HEK293T (cell line): ENCODE data around the gene ADAMTS12.
"Not testable (repeated sequence)": the region's sequence is repeated elsewhere in the genome, so short reads cannot be mapped to it uniquely, and the experiment has no call there.

Experiments
- CTCF ChIA-PET: fragments of 350-600 bp; formaldehyde crosslinking; extraction: SDS; loops from one replicate; lab custom pipeline; 2021; ENCODE audit warnings: antibody characterized with exemption, inconsistent platforms; lab: Yijun Ruan, JAX
- POLR2A ChIA-PET: fragments of 350-600 bp; formaldehyde crosslinking; extraction: SDS; loops from one replicate; lab custom pipeline; 2020; ENCODE audit warnings: antibody characterized with exemption, inconsistent platforms; lab: Yijun Ruan, JAX
- DNase-seq: peaks from one replicate; pipeline ENCODE4 v3.0.0; 2012; ENCODE audit warnings: mixed read lengths; ENCODE audit errors: extremely low spot score
- ARNT ChIP-seq: fragments of 450-650 bp; IDR thresholded peaks from 2 replicates; pipeline ENCODE4 v1.6.1; 2017; ENCODE audit warnings: mild to moderate bottlenecking
- BHLHE40 ChIP-seq: fragments of 450-650 bp; IDR thresholded peaks from 2 replicates; pipeline ENCODE4 v1.6.1; 2016; ENCODE audit warnings: mild to moderate bottlenecking, moderate library complexity, borderline replicate concordance
- CTBP1 ChIP-seq: fragments of 450-650 bp; IDR thresholded peaks from 2 replicates; pipeline ENCODE4 v1.6.1; 2016; ENCODE audit warnings: borderline replicate concordance
- ELF4 ChIP-seq: fragments of 450-650 bp; IDR thresholded peaks from 2 replicates; pipeline ENCODE4 v1.6.1; 2017; ENCODE audit warnings: antibody characterized with exemption
- FOXA1 ChIP-seq: fragments of 450-650 bp; IDR thresholded peaks from 2 replicates; pipeline ENCODE4 v1.6.1; 2016; ENCODE audit warnings: mild to moderate bottlenecking
- FOXK2 ChIP-seq: fragments of 450-650 bp; IDR thresholded peaks from 2 replicates; pipeline ENCODE4 v1.6.1; 2016; ENCODE audit warnings: mild to moderate bottlenecking
- FOXM1 ChIP-seq: fragments of 450-650 bp; IDR thresholded peaks from 2 replicates; pipeline ENCODE4 v1.6.1; 2017; ENCODE audit warnings: mild to moderate bottlenecking, borderline replicate concordance
- HDGF ChIP-seq: fragments of 450-650 bp; IDR thresholded peaks from 2 replicates; pipeline ENCODE4 v1.6.1; 2017; ENCODE audit warnings: antibody characterized with exemption, borderline replicate concordance
- L3MBTL2 ChIP-seq: fragments of 450-650 bp; conservative IDR thresholded peaks from 2 replicates; pipeline ENCODE4 v1.6.1; 2016; ENCODE audit warnings: mild to moderate bottlenecking
- LEF1 ChIP-seq: fragments of 450-650 bp; IDR thresholded peaks from 2 replicates; pipeline ENCODE4 v1.6.1; 2017; ENCODE audit warnings: mild to moderate bottlenecking, borderline replicate concordance
- NFRKB ChIP-seq: fragments of 450-650 bp; IDR thresholded peaks from 2 replicates; pipeline ENCODE4 v1.6.1; 2016; ENCODE audit warnings: mild to moderate bottlenecking, moderate library complexity
- SP1 ChIP-seq: fragments of 450-650 bp; IDR thresholded peaks from 2 replicates; pipeline ENCODE4 v1.6.1; 2017
- SUZ12 ChIP-seq: fragments of 450-650 bp; IDR thresholded peaks from 2 replicates; pipeline ENCODE4 v1.6.1; 2016; ENCODE audit warnings: mild to moderate bottlenecking
- TARDBP ChIP-seq: fragments of 450-650 bp; IDR thresholded peaks from 2 replicates; pipeline ENCODE4 v1.6.1; 2016
- ZNF384 ChIP-seq: fragments of 450-650 bp; IDR thresholded peaks from 2 replicates; pipeline ENCODE4 v1.6.1; 2016
- TF ChIP-seq, protein P1 (sequence below): fragments of 450-650 bp; IDR thresholded peaks from 2 replicates; pipeline ENCODE4 v1.6.1; 2016

Gene ADAMTS12

DNA sequence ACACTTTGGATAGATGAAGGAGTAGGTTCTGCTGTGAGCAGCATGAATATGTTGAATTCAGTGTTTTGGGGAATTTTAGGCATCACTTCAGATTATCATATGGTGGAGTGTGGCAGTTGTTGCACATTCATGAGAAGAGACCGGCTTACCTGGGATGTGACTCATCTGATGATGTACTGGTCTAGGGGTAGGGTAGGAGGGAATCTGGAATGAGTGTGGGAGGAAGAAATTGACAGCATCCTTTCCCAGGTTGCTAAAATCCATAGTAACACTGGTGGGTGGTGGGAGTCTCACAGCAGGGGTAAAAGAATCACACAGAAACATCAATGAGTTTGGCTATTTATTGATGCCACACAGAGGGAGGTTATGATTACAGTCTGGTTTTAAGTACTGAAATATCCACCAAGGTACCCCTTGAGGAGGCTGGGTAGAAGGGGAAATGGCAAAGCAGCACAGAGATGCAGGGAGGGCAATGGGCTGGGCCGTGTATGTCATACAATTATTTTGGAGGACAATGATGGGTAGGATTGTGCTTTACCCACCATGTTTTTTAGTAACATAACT, 368.5 kb downstream of the ADAMTS12 start:
- ChIA-PET POLR2A (no interaction called here), CTCF (no interaction called here)
- no peak for DNase-seq
- TF ChIP-seq TARDBP (no peak), SP1 (no peak), LEF1 (no peak)

DNA sequence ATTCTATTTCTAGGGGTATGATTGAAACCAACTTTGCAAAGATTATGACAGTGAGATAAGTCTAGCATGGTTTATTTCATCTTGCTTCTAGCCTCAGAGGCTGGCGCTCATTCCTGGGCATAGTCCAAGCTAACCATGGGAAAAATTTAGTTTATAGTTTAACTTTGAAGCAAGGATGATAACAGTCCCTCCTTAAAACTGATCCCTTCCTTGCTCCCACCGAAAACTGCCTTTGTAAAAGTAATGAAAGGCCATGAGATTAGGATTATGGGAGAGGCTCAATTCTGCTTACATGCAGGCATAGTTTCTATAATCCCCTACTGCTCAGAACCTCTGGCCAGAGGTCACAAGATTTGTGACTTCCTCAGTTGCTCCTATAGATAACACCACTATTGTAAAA, 375.4 kb downstream of the ADAMTS12 start:
- ChIA-PET POLR2A (no interaction called here), CTCF (no interaction called here)
- no peak for DNase-seq
- no peak for TF ChIP-seq ZNF384
- TF ChIP-seq ELF4, result no peak

- CTCF ChIA-PET, DNase-seq, POLR2A ChIA-PET: not testable (repeated sequence)
Measured at GRCh38 chr5:33515366-33515765, 376.4 kb downstream of the ADAMTS12 start.

DNA sequence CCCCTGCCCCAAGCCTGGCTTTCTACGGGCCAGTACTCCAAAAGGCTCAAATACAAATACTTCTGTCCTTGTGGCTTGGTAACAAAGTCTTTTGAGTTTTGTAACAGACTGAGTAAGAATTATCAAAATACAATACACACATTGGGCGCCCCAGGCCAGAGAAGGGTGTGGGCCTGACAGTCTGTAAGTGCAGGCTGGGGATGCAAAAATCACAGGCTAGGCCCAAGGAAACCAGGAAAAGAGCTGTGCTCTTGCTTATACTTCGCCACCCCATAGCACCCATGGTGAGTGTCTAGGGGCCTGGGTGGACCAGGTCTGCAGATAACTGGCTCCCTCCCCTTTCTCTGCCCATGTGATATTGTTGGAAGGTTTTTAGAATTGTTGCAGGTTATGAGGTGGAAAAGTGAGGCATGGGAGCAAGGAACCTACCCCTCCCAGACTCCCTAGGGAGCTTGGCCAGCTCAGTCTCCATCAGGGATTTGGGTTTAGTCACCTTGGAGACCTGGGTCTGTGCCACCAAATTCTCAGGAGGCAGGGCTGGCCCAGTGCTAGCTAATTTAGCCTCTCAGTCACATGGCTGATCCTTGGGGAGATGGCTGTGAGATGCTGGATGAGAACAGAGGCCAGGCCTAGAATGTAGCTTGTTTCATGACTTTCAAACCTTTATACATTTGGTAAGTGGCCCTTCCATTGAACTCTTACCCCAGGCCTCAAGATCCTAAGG, 378.2 kb downstream of the ADAMTS12 start:
- ChIA-PET CTCF (interaction anchor here (0.6 kb wide), 1 partner anchor 419 kb away, joined by 3 read pairs; no protein-coding TSS in a partner anchor), POLR2A (interaction anchor here (1.1 kb wide), 1 partner anchor 73 kb away, joined by 3 read pairs; no protein-coding TSS in a partner anchor)

GRCh38 chr5:33509036-33509435, 382.8 kb downstream of the ADAMTS12 start:
- DNase-seq, result no peak
- no peak for TF ChIP-seq ELF4
- TF ChIP-seq, protein P1, sequence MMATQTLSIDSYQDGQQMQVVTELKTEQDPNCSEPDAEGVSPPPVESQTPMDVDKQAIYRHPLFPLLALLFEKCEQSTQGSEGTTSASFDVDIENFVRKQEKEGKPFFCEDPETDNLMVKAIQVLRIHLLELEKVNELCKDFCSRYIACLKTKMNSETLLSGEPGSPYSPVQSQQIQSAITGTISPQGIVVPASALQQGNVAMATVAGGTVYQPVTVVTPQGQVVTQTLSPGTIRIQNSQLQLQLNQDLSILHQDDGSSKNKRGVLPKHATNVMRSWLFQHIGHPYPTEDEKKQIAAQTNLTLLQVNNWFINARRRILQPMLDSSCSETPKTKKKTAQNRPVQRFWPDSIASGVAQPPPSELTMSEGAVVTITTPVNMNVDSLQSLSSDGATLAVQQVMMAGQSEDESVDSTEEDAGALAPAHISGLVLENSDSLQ, result no peak
- no peak for TF ChIP-seq ARNT
- TF ChIP-seq LEF1, result no peak
- TF ChIP-seq L3MBTL2, result no peak
- TF ChIP-seq BHLHE40, result no peak
- no peak for TF ChIP-seq SP1
- TF ChIP-seq SUZ12, result no peak
- no peak for TF ChIP-seq FOXA1
- no peak for TF ChIP-seq TARDBP
- TF ChIP-seq NFRKB, result no peak
- TF ChIP-seq ZNF384, result no peak
- no peak for TF ChIP-seq CTBP1
- TF ChIP-seq HDGF, result no peak
- TF ChIP-seq FOXK2, result no peak
- TF ChIP-seq FOXM1, result no peak
- ChIA-PET CTCF (no interaction called here), POLR2A (no interaction called here)

More for the DNA sequence above, 378.2 kb downstream of the ADAMTS12 start:
- no peak for TF ChIP-seq SP1
- TF ChIP-seq ELF4, result no peak
- TF ChIP-seq FOXK2, result no peak
- no peak for TF ChIP-seq SUZ12
- no peak for TF ChIP-seq TARDBP
- TF ChIP-seq BHLHE40, result no peak
- TF ChIP-seq FOXM1, result no peak
- no peak for TF ChIP-seq LEF1
- TF ChIP-seq L3MBTL2, result no peak
- no peak for TF ChIP-seq FOXA1
- TF ChIP-seq ZNF384, result no peak
- TF ChIP-seq HDGF, result no peak
- no peak for TF ChIP-seq CTBP1
- no peak for TF ChIP-seq ARNT
- DNase-seq, result no peak

GRCh38 chr5:33507426-33507825, 384.4 kb downstream of the ADAMTS12 start:
- TF ChIP-seq SP1 (no peak), HDGF (no peak), L3MBTL2 (no peak), CTBP1 (no peak)
- POLR2A ChIA-PET, result no interaction called here
- no peak for DNase-seq
- CTCF ChIA-PET, result no interaction called here

GRCh38 chr5:33504570-33504969, 387.2 kb downstream of the ADAMTS12 start:
- ChIA-PET POLR2A (no interaction called here), CTCF (no interaction called here)
- no peak for DNase-seq
- TF ChIP-seq TARDBP, result no peak
- no peak for TF ChIP-seq LEF1
- no peak for TF ChIP-seq FOXK2
- no peak for TF ChIP-seq FOXM1
- TF ChIP-seq BHLHE40, result no peak
- TF ChIP-seq L3MBTL2, result no peak
- no peak for TF ChIP-seq FOXA1

DNA sequence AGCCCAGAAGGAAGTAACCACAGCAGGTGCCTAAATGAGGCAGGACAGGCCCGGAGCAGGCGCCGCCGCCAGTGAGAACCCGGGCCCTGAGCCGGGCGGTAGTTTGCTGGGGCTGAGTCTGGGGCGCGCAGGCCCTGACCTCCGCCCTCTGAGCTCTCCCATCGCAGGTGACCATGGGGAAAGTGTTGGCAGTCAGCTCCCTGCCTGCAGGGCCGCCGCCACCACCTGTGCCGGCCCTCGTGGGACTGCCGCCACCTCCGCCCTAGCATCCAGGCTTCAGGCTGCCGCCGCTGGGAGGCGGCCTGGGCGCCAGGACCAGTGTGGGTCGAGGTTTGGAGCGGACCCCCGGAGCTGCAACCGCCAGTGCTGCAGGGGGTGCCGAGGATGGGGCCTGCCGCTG, 389.9 kb downstream of the ADAMTS12 start:
- ChIA-PET POLR2A (no interaction called here), CTCF (no interaction called here)
- TF ChIP-seq FOXA1 (no peak), ZNF384 (no peak), SUZ12 (no peak), SP1 (no peak), FOXM1 (no peak), LEF1 (no peak), BHLHE40 (no peak), HDGF (no peak)
- no peak for DNase-seq
